NCI-H524 treated with DMSO at 0.1 percent for 48 hours (cell line): ENCODE data around the gene PLSCR3.

Experiments used
- DNase-seq: peaks from one replicate; lab custom pipeline; 2025; lab: John Stamatoyannopoulos, UW

The PLSCR3 gene

GRCh38 chr17:7347630-7348477, 46.5 kb downstream of the PLSCR3 start:
- DNase-seq, result no peak

- DNase-seq, result no peak
Observed at GRCh38 chr17:7346761-7347614, 47.3 kb downstream of the PLSCR3 start.

GRCh38 chr17:7343250-7343649, 51.1 kb downstream of the PLSCR3 start:
- DNase-seq, result no peak

- no peak for DNase-seq
Observed at GRCh38 chr17:7341842-7342241, 52.5 kb downstream of the PLSCR3 start.

GRCh38 chr17:7340179-7340578, 54.1 kb downstream of the PLSCR3 start:
- DNase-seq, result no peak
